22Rv1 (cell line): ENCODE measurements around the gene THBD.

Experiments used
- H3K27ac ChIP-seq: fragments of 450-650 bp; 2 replicates; pipeline ENCODE4 v1.5.1; 2017
- CTCF ChIP-seq: fragments of 450-650 bp; IDR thresholded peaks from 2 replicates; pipeline ENCODE4 v1.5.1; 2017; ENCODE audit warnings: mild to moderate bottlenecking
- ZFX ChIP-seq: fragments of 450-650 bp; IDR thresholded peaks from 2 replicates; pipeline ENCODE4 v1.6.1; 2017; ENCODE audit warnings: antibody characterized with exemption, borderline replicate concordance

THBD gene

GRCh38 chr20:23049201-23050075 is at the start of gene THBD:
TSS of gene THBD (minus strand) at chr20:23049672. CDS start at chr20:23049504, 168 bp downstream.
- TF ChIP-seq ZFX: no peak
- TF ChIP-seq CTCF: no peak
- H3K27ac ChIP-seq: no peak within 1 kb of the TSS

- no peak overlapping the region for H3K27ac ChIP-seq
- TF ChIP-seq ZFX (no peak), CTCF (no peak)
Measured at GRCh38 chr20:23097636-23098580, 48.4 kb upstream of the THBD start.

- TF ChIP-seq ZFX (no peak), CTCF (no peak)
- H3K27ac ChIP-seq: no peak overlapping the region
Measured at GRCh38 chr20:23096986-23097520, 47.6 kb upstream of the THBD start.

- TF ChIP-seq CTCF (no peak), ZFX (no peak)
- H3K27ac ChIP-seq: no peak overlapping the region
Measured at GRCh38 chr20:23096097-23096496, 46.6 kb upstream of the THBD start.

GRCh38 chr20:23095499-23095898 is 46.0 kb upstream of the THBD start:
- TF ChIP-seq ZFX (no peak), CTCF (no peak)
- H3K27ac ChIP-seq: no peak overlapping the region

GRCh38 chr20:23094927-23095326 is 45.5 kb upstream of the THBD start:
- no peak overlapping the region for H3K27ac ChIP-seq
- TF ChIP-seq CTCF (no peak), ZFX (no peak)
